H9 (cell line): ENCODE data around the gene DUS1L. TPM values are rescaled to one million over a fixed set of nuclear protein-coding genes. Genes with fewer than 3 reads are reported as not detected.

Experiments used
- DNase-seq: peaks from one replicate; pipeline ENCODE4 v3.0.0-alpha.2; 2017
- H2AFZ ChIP-seq: one replicate; pipeline ENCODE4 v1.6.1; 2013; ENCODE audit warnings: mild to moderate bottlenecking, low read length, control low read depth, moderate library complexity
- H2AK5ac ChIP-seq: 2 replicates; pipeline ENCODE4 v1.6.1; 2013; ENCODE audit warnings: low read length, control low read depth, mixed read lengths; ENCODE audit not compliant: insufficient read length
- H2BK120ac ChIP-seq: one replicate; pipeline ENCODE4 v1.6.1; 2013; ENCODE audit warnings: low read depth, mild to moderate bottlenecking, low read length, control low read depth, inconsistent platforms; ENCODE audit not compliant: poor library complexity, severe bottlenecking
- H2BK12ac ChIP-seq: 2 replicates; pipeline ENCODE4 v1.6.1; 2013; ENCODE audit warnings: low read length, control low read depth, mixed read lengths, low read depth; ENCODE audit not compliant: insufficient read length
- H2BK15ac ChIP-seq: 2 replicates; pipeline ENCODE4 v1.6.1; 2013; ENCODE audit warnings: low read depth, low read length, control low read depth
- H2BK20ac ChIP-seq: one replicate; pipeline ENCODE4 v1.6.1; 2013; ENCODE audit warnings: low read depth, mild to moderate bottlenecking, low read length, control low read depth, inconsistent platforms; ENCODE audit not compliant: poor library complexity, severe bottlenecking
- H2BK5ac ChIP-seq: 2 replicates; pipeline ENCODE4 v1.6.1; 2013; ENCODE audit warnings: low read length, control low read depth, mixed read lengths; ENCODE audit not compliant: insufficient read length
- H3K14ac ChIP-seq: 2 replicates; pipeline ENCODE4 v1.6.1; 2013; ENCODE audit warnings: low read length, control low read depth; ENCODE audit not compliant: insufficient read depth
- H3K18ac ChIP-seq: 2 replicates; pipeline ENCODE4 v1.6.1; 2013; ENCODE audit warnings: low read depth, mild to moderate bottlenecking, mixed read lengths, low read length, control low read depth; ENCODE audit not compliant: insufficient read length
- H3K23ac ChIP-seq: 2 replicates; pipeline ENCODE4 v1.6.1; 2013; ENCODE audit warnings: low read length, control low read depth, mixed read lengths, low read depth; ENCODE audit not compliant: insufficient read length
- H3K23me2 ChIP-seq: 2 replicates; pipeline ENCODE4 v1.6.1; 2013; ENCODE audit warnings: low read depth, mild to moderate bottlenecking, mixed read lengths, low read length, control low read depth; ENCODE audit not compliant: insufficient read length, poor library complexity, severe bottlenecking
- H3K27ac ChIP-seq: 2 replicates; pipeline ENCODE4 v1.5.1; 2013; ENCODE audit warnings: low read length, control low read depth, mixed read lengths, low read depth; ENCODE audit not compliant: insufficient read length
- H3K27me3 ChIP-seq: 2 replicates; pipeline ENCODE4 v1.6.1; 2013; ENCODE audit warnings: low read length, control low read depth, inconsistent platforms; ENCODE audit not compliant: insufficient read depth
- H3K4ac ChIP-seq: 2 replicates; pipeline ENCODE4 v1.6.1; 2013; ENCODE audit warnings: low read depth, mild to moderate bottlenecking, control low read depth, inconsistent platforms, low read length, moderate library complexity
- H3K4me1 ChIP-seq: 2 replicates; pipeline ENCODE4 v1.6.1; 2013; ENCODE audit warnings: low read length, control low read depth, inconsistent platforms; ENCODE audit not compliant: insufficient read depth
- H3K4me2 ChIP-seq: 2 replicates; pipeline ENCODE4 v1.6.1; 2013; ENCODE audit warnings: low read length, control low read depth, mixed read lengths; ENCODE audit not compliant: insufficient read length, insufficient read depth
- H3K56ac ChIP-seq: 2 replicates; pipeline ENCODE4 v1.6.1; 2013; ENCODE audit warnings: low read depth, mild to moderate bottlenecking, mixed read lengths, low read length, control low read depth; ENCODE audit not compliant: insufficient read length
- H3K79me1 ChIP-seq: 2 replicates; pipeline ENCODE4 v1.6.1; 2013; ENCODE audit warnings: low read depth, mild to moderate bottlenecking, moderate library complexity, low read length, control low read depth, inconsistent platforms; ENCODE audit not compliant: insufficient read depth, poor library complexity, severe bottlenecking
- H3K79me2 ChIP-seq: 2 replicates; pipeline ENCODE4 v1.6.1; 2013; ENCODE audit warnings: low read length, control low read depth, inconsistent platforms; ENCODE audit not compliant: insufficient read depth
- H3K9ac ChIP-seq: 2 replicates; pipeline ENCODE4 v1.6.1; 2013; ENCODE audit warnings: low read length, control low read depth, mixed read lengths; ENCODE audit not compliant: insufficient read length; ENCODE audit errors: extremely low read depth
- H3K9me3 ChIP-seq: one replicate; pipeline ENCODE4 v1.6.1; 2013; ENCODE audit warnings: low read depth, low read length, inconsistent platforms; ENCODE audit not compliant: control insufficient read depth
- H3T11ph ChIP-seq: one replicate; pipeline ENCODE4 v1.6.1; 2013; ENCODE audit warnings: mild to moderate bottlenecking, low read length, control low read depth, inconsistent platforms
- H4K20me1 ChIP-seq: one replicate; pipeline ENCODE4 v1.6.1; 2013; ENCODE audit not compliant: control insufficient read depth, insufficient read length, insufficient read depth
- H4K5ac ChIP-seq: 2 replicates; pipeline ENCODE4 v1.6.1; 2013; ENCODE audit warnings: low read depth, mild to moderate bottlenecking, mixed read lengths, low read length, control low read depth; ENCODE audit not compliant: insufficient read length
- H4K8ac ChIP-seq: replicated peaks from 2 replicates; pipeline ENCODE4 v1.6.1; 2013; ENCODE audit warnings: low read length, control low read depth, mixed read lengths, low read depth; ENCODE audit not compliant: insufficient read length
- H4K91ac ChIP-seq: 2 replicates; pipeline ENCODE4 v1.6.1; 2013; ENCODE audit warnings: low read depth, mild to moderate bottlenecking, moderate library complexity, mixed read lengths, low read length, control low read depth; ENCODE audit not compliant: insufficient read length
- H3K27ac Mint-ChIP-seq, 3 experiments: 2 replicates in 2 of 3; 3 replicates in 1 of 3; pipeline ENCODE4 v1.8.0; 2020 to 2021; ENCODE audit warnings: mixed read lengths in 3 of 3, mild to moderate bottlenecking in 1 of 3, moderate library complexity in 1 of 3
- H3K27me3 Mint-ChIP-seq: 2 replicates; pipeline ENCODE4 v1.8.0; 2021; ENCODE audit warnings: low read depth, mild to moderate bottlenecking, moderate library complexity, mixed read lengths
- H3K36me3 Mint-ChIP-seq, 3 experiments: 2 replicates in 2 of 3; 3 replicates in 1 of 3; pipeline ENCODE4 v1.8.0; 2020 to 2021; ENCODE audit warnings: low read depth in 3 of 3, mixed read lengths in 3 of 3; ENCODE audit not compliant: insufficient read depth in 1 of 3
- H3K4me1 Mint-ChIP-seq, 2 experiments: 2 replicates each; pipeline ENCODE4 v1.8.0; 2020; ENCODE audit warnings: mixed read lengths in 2 of 2
- H3K4me3 Mint-ChIP-seq, 2 experiments: 2 replicates in 1 of 2; 3 replicates in 1 of 2; pipeline ENCODE4 v1.8.0; 2020 to 2021; ENCODE audit warnings: mild to moderate bottlenecking in 2 of 2, mixed read lengths in 2 of 2, moderate library complexity in 1 of 2
- H3K9me3 Mint-ChIP-seq, 2 experiments: 2 replicates in 1 of 2; 3 replicates in 1 of 2; pipeline ENCODE4 v1.8.0; 2020; ENCODE audit warnings: mild to moderate bottlenecking in 2 of 2, mixed read lengths in 2 of 2, moderate library complexity in 1 of 2
- WGBS: extraction: QIAGEN DNeasy Blood & Tissue Kit; methylation state at CpG from one replicate; pipeline ENCODE4 v1.1.7; 2013; ENCODE audit warnings: missing lambda C conversion rate, low lambda C conversion rate, mixed read lengths; ENCODE audit not compliant: insufficient read length; ENCODE audit errors: extremely low coverage; 5-methylcytosine and 5-hydroxymethylcytosine counted together
- total RNA-seq: library from RNA; stranded (reverse); gene quantifications from 2 replicates; pipeline ENCODE4 v1.2.1, GENCODE V29; 2021
- TF ChIP-seq, protein P1 (sequence below): fragments of 200-600 bp; sonication (generic); conservative IDR thresholded peaks from 3 replicates; pipeline ENCODE4 v1.8.0; 2021; ENCODE audit warnings: antibody characterized with exemption, mild to moderate bottlenecking

The DUS1L gene
- total RNA-seq, 1 experiment from 2014 or later = 103 TPM

DNA sequence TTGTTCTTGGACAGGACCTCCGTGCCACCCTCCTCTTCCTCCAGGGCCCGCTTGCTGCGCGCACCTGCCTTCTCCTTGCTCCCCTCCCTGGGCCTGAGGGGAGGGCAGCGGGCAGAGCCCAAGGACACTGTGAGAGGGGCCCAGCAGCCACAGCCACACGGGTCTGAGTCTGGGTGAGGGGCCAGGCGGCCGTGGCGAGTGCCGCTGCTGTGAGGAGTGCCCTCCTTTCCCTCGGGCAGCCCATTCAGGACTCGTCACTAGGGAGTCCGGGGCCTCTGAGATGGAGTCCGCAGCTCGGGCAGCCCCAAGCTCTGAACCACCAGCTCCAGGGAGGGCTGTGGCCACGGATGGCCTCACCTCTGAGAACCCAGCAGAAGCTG lies 5.6 kb downstream of the DUS1L start:
- no peak for DNase-seq
- peaks cover 4 to 38% (median 38%) of the 10 kb centered on the region in 3 experiments for H3K36me3 Mint-ChIP-seq
- Histone ChIP-seq H3K79me2 (no peaks in the 10 kb centered on the region), H4K20me1 (peaks cover 3% of the 10 kb centered on the region), H2BK5ac (no peak overlapping the region), H3T11ph (no peak overlapping the region), H2BK12ac (no peak overlapping the region), H3K27ac (no peak overlapping the region), H3K56ac (no peak overlapping the region), H3K27me3 (no peaks in the 10 kb centered on the region), H2AK5ac (no peak overlapping the region), H3K23me2 (peaks cover 6% of the 10 kb centered on the region), H3K18ac (no peak overlapping the region), H2BK120ac (no peak overlapping the region), H3K79me1 (no peaks in the 10 kb centered on the region), H3K4me2 (no peak overlapping the region), H4K5ac (no peak overlapping the region), H2BK20ac (no peak overlapping the region), H2BK15ac (no peak overlapping the region), H2AFZ (no peak overlapping the region), H3K14ac (no peak overlapping the region), H3K4me1 (no peaks in the 10 kb centered on the region), H3K23ac (no peak overlapping the region), H4K91ac (no peak overlapping the region), H3K9me3 (no peaks in the 10 kb centered on the region), H3K9ac (no peak overlapping the region), H3K4ac (no peak overlapping the region), H4K8ac (no peak overlapping the region)
- H3K9me3 Mint-ChIP-seq = no peaks in the 10 kb centered on the region
- no peak overlapping the region for H3K4me3 Mint-ChIP-seq
- no CpG with 5 or more reads among the region's 16 CpGs for WGBS
- TF ChIP-seq, protein P1, sequence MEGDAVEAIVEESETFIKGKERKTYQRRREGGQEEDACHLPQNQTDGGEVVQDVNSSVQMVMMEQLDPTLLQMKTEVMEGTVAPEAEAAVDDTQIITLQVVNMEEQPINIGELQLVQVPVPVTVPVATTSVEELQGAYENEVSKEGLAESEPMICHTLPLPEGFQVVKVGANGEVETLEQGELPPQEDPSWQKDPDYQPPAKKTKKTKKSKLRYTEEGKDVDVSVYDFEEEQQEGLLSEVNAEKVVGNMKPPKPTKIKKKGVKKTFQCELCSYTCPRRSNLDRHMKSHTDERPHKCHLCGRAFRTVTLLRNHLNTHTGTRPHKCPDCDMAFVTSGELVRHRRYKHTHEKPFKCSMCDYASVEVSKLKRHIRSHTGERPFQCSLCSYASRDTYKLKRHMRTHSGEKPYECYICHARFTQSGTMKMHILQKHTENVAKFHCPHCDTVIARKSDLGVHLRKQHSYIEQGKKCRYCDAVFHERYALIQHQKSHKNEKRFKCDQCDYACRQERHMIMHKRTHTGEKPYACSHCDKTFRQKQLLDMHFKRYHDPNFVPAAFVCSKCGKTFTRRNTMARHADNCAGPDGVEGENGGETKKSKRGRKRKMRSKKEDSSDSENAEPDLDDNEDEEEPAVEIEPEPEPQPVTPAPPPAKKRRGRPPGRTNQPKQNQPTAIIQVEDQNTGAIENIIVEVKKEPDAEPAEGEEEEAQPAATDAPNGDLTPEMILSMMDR = no peak
- no peaks in the 10 kb centered on the region for H3K4me1 Mint-ChIP-seq
- no peak overlapping the region for H3K27ac Mint-ChIP-seq
- H3K27me3 Mint-ChIP-seq = no peaks in the 10 kb centered on the region
